ENCODE results near the gene ARHGAP10.

ARHGAP10 gene

GRCh38 chr4:147839200-147839599 is 107.3 kb downstream of the ARHGAP10 start:
- peaks cover 3% of the 10 kb centered on the region; the same call in 1 of the 2 replicates for H3K36me3 ChIP-seq (ENCODE audit: control insufficient read depth, insufficient read depth, low read length)
- H3K27me3 ChIP-seq (replicated peaks; ENCODE audit: control insufficient read depth, insufficient read depth, low read length) = no peaks in the 10 kb centered on the region
- no peak for TF ChIP-seq CTCF (IDR thresholded peaks at IDR 0.05; ENCODE audit: insufficient read depth, low read length, poor library complexity, severe bottlenecking)
- H3K4me3 ChIP-seq (replicated peaks; ENCODE audit: low read depth, low read length) = no peak overlapping the region
- no peak for DNase-seq (ENCODE audit: extremely low read depth, insufficient read length)

- no peak for TF ChIP-seq CTCF (IDR thresholded peaks at IDR 0.05; ENCODE audit: insufficient read depth, low read length, poor library complexity, severe bottlenecking)
- H3K4me3 ChIP-seq (replicated peaks; ENCODE audit: low read depth, low read length) = no peak overlapping the region
- H3K27me3 ChIP-seq (replicated peaks; ENCODE audit: control insufficient read depth, insufficient read depth, low read length) = no peaks in the 10 kb centered on the region
- no peak for DNase-seq (ENCODE audit: extremely low read depth, insufficient read length)
- peaks cover 3% of the 10 kb centered on the region; the same call in 1 of the 2 replicates for H3K36me3 ChIP-seq (ENCODE audit: control insufficient read depth, insufficient read depth, low read length)
Measured at GRCh38 chr4:147839663-147840062, 107.8 kb downstream of the ARHGAP10 start.

GRCh38 chr4:147840838-147841738 is 109.2 kb downstream of the ARHGAP10 start:
- no peak for DNase-seq (ENCODE audit: extremely low read depth, insufficient read length)
- peaks cover 3% of the 10 kb centered on the region; the same call in 1 of the 2 replicates for H3K36me3 ChIP-seq (ENCODE audit: control insufficient read depth, insufficient read depth, low read length)
- no peak for TF ChIP-seq CTCF (IDR thresholded peaks at IDR 0.05; ENCODE audit: insufficient read depth, low read length, poor library complexity, severe bottlenecking)
- no peak overlapping the region for H3K4me3 ChIP-seq (replicated peaks; ENCODE audit: low read depth, low read length)
- no peaks in the 10 kb centered on the region for H3K27me3 ChIP-seq (replicated peaks; ENCODE audit: control insufficient read depth, insufficient read depth, low read length)

- no peak for DNase-seq (ENCODE audit: extremely low read depth, insufficient read length)
Measured at GRCh38 chr4:147842573-147842972, 110.7 kb downstream of the ARHGAP10 start.

GRCh38 chr4:147843162-147843561 is 111.3 kb downstream of the ARHGAP10 start:
- Histone ChIP-seq H3K27me3 (replicated peaks; ENCODE audit: control insufficient read depth, insufficient read depth, low read length) (no peaks in the 10 kb centered on the region), H3K36me3 (ENCODE audit: control insufficient read depth, insufficient read depth, low read length) (peaks cover 3% of the 10 kb centered on the region; the same call in 1 of the 2 replicates), H3K4me3 (replicated peaks; ENCODE audit: low read depth, low read length) (no peak overlapping the region)
- no peak for DNase-seq (ENCODE audit: extremely low read depth, insufficient read length)
- TF ChIP-seq CTCF (IDR thresholded peaks at IDR 0.05; ENCODE audit: insufficient read depth, low read length, poor library complexity, severe bottlenecking) = peak; percentile 43

More at GRCh38 chr4:147842573-147842972, 110.7 kb downstream of the ARHGAP10 start:
- H3K27me3 ChIP-seq (replicated peaks; ENCODE audit: control insufficient read depth, insufficient read depth, low read length) = no peaks in the 10 kb centered on the region
- H3K4me3 ChIP-seq (replicated peaks; ENCODE audit: low read depth, low read length) = no peak overlapping the region
- no peak for TF ChIP-seq CTCF (IDR thresholded peaks at IDR 0.05; ENCODE audit: insufficient read depth, low read length, poor library complexity, severe bottlenecking)
- peaks cover 3% of the 10 kb centered on the region; the same call in 1 of the 2 replicates for H3K36me3 ChIP-seq (ENCODE audit: control insufficient read depth, insufficient read depth, low read length)
